Measurements from ENCODE around the gene GSTK1. TPM values are rescaled to one million over a fixed set of nuclear protein-coding genes. Genes with fewer than 3 reads are reported as not detected.

GSTK1 gene
- total and polyA plus RNA-seq, 4 donors, result 98.9 to 253 (median 187) TPM

GRCh38 chr7:143290293-143290692 lies 27.1 kb downstream of the GSTK1 start (continued):
- no peak for TF ChIP-seq ZBTB33 (IDR thresholded peaks at IDR 0.05)
- no peak for TF ChIP-seq NR2F2 (IDR thresholded peaks at IDR 0.05)
- TF ChIP-seq FOXA2 (IDR thresholded peaks at IDR 0.05), result no peak
- TF ChIP-seq RXRA (IDR thresholded peaks at IDR 0.05), result no peak
- no peak for TF ChIP-seq CTCF (IDR thresholded peaks at IDR 0.05; ENCODE audit: low read depth, low read length, missing input control)
- TF ChIP-seq GABPA (IDR thresholded peaks at IDR 0.05 in 1 of 2, conservative IDR thresholded peaks at IDR 0.05 in 1 of 2), result no peak

- Histone ChIP-seq H3K27ac (ENCODE audit: low read depth in 1 of 2, low read length in 2 of 2) (no peak overlapping the region), H3K36me3 (ENCODE audit: control insufficient read depth in 4 of 4, insufficient read depth in 3 of 4, low read depth in 1 of 4, low read length in 3 of 4) (peaks cover 11 to 43% (median 36%) of the 10 kb centered on the region in 4 donors), H3K4me3 (ENCODE audit: low read depth in 1 of 3, low read length in 3 of 3) (no peak overlapping the region), H3K9me3 (ENCODE audit: control insufficient read depth in 4 of 4, low read length in 3 of 4) (no peaks in the 10 kb centered on the region), H3K4me1 (ENCODE audit: control insufficient read depth in 4 of 4, insufficient read depth in 4 of 4, low read length in 3 of 4) (peaks cover 0 to 17% (median 8%) of the 10 kb centered on the region in 4 donors), H3K27me3 (ENCODE audit: control insufficient read depth in 4 of 4, insufficient read depth in 4 of 4, low read length in 3 of 4) (no peaks in the 10 kb centered on the region), H3K9ac (ENCODE audit: low read depth in 1 of 2, low read length in 2 of 2) (no peak overlapping the region)
- DNase-seq (ENCODE audit: low spot score), result no peak
- 98% methylated on average over 5 of the region's 5 CpGs for WGBS
- TF ChIP-seq ZBTB33 (IDR thresholded peaks at IDR 0.05), result no peak
- no peak for TF ChIP-seq CTCF (IDR thresholded peaks at IDR 0.05; ENCODE audit: low read depth, low read length, missing input control)
- no peak for TF ChIP-seq RXRA (IDR thresholded peaks at IDR 0.05)
- TF ChIP-seq GABPA (IDR thresholded peaks at IDR 0.05 in 1 of 2, conservative IDR thresholded peaks at IDR 0.05 in 1 of 2), result no peak
- no peak for TF ChIP-seq HNF4A (conservative IDR thresholded peaks at IDR 0.05)
- TF ChIP-seq HNF4G (IDR thresholded peaks at IDR 0.05), result no peak
- TF ChIP-seq FOXA1 (IDR thresholded peaks at IDR 0.05), result no peak
- no peak for TF ChIP-seq REST (IDR thresholded peaks at IDR 0.05)
Measured at GRCh38 chr7:143292876-143293275, 29.6 kb downstream of the GSTK1 start.
